IPS-15b (cell line): ENCODE data around the gene XIRP1.
"Not testable (repeated sequence)": the region's sequence is repeated elsewhere in the genome, so short reads cannot be mapped to it uniquely, and the experiment has no call there.

Source experiments
- H3K27me3 ChIP-seq: one replicate; pipeline ENCODE4 v1.6.1; 2013; ENCODE audit warnings: low read length; ENCODE audit not compliant: control insufficient read depth, insufficient read depth
- H3K36me3 ChIP-seq: one replicate; pipeline ENCODE4 v1.6.1; 2013; ENCODE audit warnings: low read length; ENCODE audit not compliant: control insufficient read depth, insufficient read depth
- H3K4me1 ChIP-seq: one replicate; pipeline ENCODE4 v1.6.1; 2013; ENCODE audit warnings: mild to moderate bottlenecking, low read length; ENCODE audit not compliant: control insufficient read depth, insufficient read depth
- H3K4me3 ChIP-seq: one replicate; pipeline ENCODE4 v1.5.1; 2013; ENCODE audit warnings: low read depth, low read length
- H3K9ac ChIP-seq: one replicate; pipeline ENCODE4 v1.6.1; 2013; ENCODE audit warnings: low read depth, mild to moderate bottlenecking, low read length
- H3K9me3 ChIP-seq: one replicate; pipeline ENCODE4 v1.6.1; 2013; ENCODE audit warnings: mild to moderate bottlenecking, low read length; ENCODE audit not compliant: control insufficient read depth, insufficient read depth

Gene XIRP1, protein sequence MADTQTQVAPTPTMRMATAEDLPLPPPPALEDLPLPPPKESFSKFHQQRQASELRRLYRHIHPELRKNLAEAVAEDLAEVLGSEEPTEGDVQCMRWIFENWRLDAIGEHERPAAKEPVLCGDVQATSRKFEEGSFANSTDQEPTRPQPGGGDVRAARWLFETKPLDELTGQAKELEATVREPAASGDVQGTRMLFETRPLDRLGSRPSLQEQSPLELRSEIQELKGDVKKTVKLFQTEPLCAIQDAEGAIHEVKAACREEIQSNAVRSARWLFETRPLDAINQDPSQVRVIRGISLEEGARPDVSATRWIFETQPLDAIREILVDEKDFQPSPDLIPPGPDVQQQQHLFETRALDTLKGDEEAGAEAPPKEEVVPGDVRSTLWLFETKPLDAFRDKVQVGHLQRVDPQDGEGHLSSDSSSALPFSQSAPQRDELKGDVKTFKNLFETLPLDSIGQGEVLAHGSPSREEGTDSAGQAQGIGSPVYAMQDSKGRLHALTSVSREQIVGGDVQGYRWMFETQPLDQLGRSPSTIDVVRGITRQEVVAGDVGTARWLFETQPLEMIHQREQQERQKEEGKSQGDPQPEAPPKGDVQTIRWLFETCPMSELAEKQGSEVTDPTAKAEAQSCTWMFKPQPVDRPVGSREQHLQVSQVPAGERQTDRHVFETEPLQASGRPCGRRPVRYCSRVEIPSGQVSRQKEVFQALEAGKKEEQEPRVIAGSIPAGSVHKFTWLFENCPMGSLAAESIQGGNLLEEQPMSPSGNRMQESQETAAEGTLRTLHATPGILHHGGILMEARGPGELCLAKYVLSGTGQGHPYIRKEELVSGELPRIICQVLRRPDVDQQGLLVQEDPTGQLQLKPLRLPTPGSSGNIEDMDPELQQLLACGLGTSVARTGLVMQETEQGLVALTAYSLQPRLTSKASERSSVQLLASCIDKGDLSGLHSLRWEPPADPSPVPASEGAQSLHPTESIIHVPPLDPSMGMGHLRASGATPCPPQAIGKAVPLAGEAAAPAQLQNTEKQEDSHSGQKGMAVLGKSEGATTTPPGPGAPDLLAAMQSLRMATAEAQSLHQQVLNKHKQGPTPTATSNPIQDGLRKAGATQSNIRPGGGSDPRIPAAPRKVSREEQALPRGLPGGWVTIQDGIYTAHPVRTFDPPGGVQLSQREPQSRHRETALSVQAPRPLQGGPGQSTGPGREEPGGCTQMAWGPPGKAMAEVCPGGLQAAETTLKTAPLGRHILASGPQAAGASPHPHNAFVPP (N-terminal part only)

DNA sequence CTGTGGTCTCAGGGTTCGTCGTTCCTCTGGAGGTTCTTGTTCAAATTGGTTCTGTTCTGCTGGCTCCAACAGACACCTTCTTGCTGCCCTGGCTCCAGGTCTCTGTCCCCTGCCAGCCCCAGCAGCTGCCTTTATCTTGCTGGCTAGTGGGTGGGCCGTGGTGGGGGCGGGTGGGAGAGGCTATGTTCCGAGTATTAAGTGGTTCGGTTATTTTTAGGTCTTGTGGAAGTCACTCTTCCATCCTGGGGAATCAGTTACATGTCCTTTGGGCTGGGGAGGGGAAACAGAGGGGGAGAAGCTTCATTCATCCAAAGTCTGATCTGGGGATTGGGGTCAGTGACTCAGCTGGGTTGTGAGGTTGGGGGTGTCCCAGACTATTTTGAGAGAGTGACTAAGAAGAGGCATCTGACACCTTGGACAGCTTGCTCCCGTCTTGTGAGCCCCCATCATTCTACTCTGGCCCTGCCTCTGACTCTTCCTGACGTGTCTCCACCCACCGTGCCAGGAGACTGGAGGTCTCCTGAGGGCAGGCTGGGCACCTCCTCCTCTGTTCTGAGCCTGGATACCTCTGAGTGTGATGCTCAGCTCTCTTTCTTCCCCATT, at the start of gene XIRP1:
Gene XIRP1, minus strand, starts transcription at position 106 of the 603 bp plus-strand sequence. CDS start 3,150 bp downstream, outside the sequence.
- no peak within 1 kb of the TSS for H3K4me3 ChIP-seq
- H3K9me3 ChIP-seq = no peaks in the 10 kb centered on the region
- no peaks in the 10 kb centered on the region for H3K27me3 ChIP-seq
- H3K4me1 ChIP-seq = peaks cover 2% of the 10 kb centered on the region
- no peaks in the 10 kb centered on the region for H3K36me3 ChIP-seq
- H3K9ac ChIP-seq = no peak within 1 kb of the TSS

DNA sequence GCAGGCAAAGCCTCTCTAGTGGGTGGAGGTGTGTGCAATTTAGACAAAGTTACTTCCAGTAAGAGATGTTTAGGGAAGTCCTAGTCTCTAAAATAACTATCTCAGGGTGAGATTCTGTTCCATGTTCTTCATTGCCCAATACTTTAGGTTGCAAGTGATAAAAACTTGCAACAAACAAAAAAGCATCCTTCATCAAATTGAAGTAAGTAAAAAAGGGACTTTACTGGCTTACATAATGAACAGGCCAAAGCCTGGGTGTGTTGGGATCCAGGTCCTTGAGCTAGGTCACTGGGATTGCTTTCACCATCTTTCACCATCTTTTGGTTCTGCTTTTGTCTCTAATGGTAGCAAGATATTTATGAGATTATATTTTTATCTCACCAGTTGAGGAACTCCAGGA, 49.2 kb upstream of the XIRP1 start:
- Histone ChIP-seq H3K9ac (no peak overlapping the region), H3K4me1 (no peaks in the 10 kb centered on the region), H3K27me3 (no peaks in the 10 kb centered on the region)

DNA sequence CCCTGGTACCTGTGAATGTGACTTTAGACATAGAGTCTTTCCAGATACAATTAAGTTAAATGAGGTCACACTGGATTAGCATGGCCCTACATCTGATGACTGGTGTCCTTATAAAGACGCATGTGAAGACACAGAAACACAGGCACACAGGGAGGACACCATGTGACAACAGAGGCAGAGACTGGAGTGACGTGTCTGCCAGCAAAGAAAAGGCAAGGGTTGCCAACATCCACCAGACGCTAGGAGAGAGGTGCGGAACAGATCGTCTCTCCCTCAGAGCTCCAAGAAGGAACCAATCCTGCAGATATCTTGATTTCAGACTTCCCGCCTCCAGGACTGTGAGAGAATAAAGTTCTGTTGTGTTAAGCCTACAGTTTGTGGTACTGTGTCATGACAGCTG, 44.6 kb upstream of the XIRP1 start:
- no peaks in the 10 kb centered on the region for H3K9me3 ChIP-seq
- H3K4me3 ChIP-seq = no peak overlapping the region
- no peak overlapping the region for H3K9ac ChIP-seq
- no peaks in the 10 kb centered on the region for H3K4me1 ChIP-seq
- H3K36me3 ChIP-seq = no peaks in the 10 kb centered on the region
- no peaks in the 10 kb centered on the region for H3K27me3 ChIP-seq

More for the DNA sequence above, 49.2 kb upstream of the XIRP1 start:
- no peaks in the 10 kb centered on the region for H3K36me3 ChIP-seq
- no peak overlapping the region for H3K4me3 ChIP-seq
- H3K9me3 ChIP-seq = no peaks in the 10 kb centered on the region

DNA sequence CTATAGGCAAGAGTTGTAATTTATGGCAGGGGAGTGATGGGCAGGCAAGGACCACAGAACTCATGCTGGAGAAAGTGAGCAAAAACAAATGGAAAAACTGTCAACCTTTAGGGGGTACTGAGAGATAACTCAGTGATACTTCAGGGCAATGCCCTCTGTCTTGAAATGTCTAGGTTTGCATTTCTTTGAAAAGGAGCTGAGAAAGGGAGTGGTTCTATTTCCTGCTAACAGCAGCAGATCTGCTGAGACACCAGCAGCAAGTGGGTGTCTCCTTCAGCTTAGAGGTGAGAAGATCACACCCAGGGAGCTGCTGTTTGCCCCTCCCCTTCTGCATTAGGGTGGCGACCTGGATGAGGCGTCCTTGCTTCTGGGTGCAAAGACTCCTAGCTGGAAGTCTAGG, 42.3 kb upstream of the XIRP1 start:
- Histone ChIP-seq H3K27me3 (no peaks in the 10 kb centered on the region), H3K9ac (no peak overlapping the region), H3K9me3 (no peaks in the 10 kb centered on the region), H3K4me1 (no peaks in the 10 kb centered on the region), H3K36me3 (no peaks in the 10 kb centered on the region), H3K4me3 (no peak overlapping the region)

DNA sequence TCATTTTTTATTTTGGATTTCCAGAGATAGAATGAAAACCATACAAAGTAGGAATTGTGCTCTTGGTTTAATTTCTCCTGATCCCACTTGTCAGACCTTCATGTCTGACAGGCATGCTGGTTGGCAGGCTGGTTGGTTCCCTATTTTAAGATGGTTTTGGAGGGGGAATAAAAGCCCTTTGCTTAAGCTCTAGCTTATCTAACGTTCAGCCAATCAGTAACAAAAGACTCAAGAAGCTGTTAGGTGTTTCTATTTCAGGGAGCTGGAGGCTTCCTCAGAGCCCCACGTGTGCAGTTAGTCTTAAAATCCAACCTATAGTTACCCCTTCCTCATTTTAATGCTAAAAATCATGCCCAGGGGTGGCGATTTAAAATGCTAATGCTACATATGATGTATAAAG, 40.5 kb upstream of the XIRP1 start:
- Histone ChIP-seq H3K4me1 (no peaks in the 10 kb centered on the region), H3K36me3 (no peaks in the 10 kb centered on the region), H3K9me3 (no peaks in the 10 kb centered on the region), H3K9ac (no peak overlapping the region), H3K4me3 (no peak overlapping the region), H3K27me3 (no peaks in the 10 kb centered on the region)

DNA sequence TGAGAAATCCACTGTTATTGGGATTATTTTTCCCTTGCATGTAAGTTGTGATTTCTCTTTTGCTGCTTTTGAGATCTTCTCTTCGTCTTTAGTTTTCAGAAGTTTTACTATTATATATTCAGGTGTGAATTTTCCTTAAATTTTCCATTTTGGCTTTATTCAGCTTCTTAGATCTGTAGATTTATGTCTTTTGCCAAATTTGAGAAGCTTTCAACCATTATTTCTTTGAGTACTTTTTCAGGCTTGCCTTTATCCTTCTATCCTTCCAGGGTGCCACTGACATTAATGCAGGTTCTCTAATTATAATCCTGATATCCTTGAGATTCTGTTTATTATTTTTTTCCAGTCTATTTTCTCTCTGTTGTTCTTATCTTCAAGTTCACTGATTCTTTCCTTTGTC, 38.1 kb upstream of the XIRP1 start:
- no peaks in the 10 kb centered on the region for H3K27me3 ChIP-seq
- no peak overlapping the region for H3K4me3 ChIP-seq
- H3K4me1 ChIP-seq = no peaks in the 10 kb centered on the region
- H3K36me3 ChIP-seq = no peaks in the 10 kb centered on the region
- no peaks in the 10 kb centered on the region for H3K9me3 ChIP-seq
- no peak overlapping the region for H3K9ac ChIP-seq

DNA sequence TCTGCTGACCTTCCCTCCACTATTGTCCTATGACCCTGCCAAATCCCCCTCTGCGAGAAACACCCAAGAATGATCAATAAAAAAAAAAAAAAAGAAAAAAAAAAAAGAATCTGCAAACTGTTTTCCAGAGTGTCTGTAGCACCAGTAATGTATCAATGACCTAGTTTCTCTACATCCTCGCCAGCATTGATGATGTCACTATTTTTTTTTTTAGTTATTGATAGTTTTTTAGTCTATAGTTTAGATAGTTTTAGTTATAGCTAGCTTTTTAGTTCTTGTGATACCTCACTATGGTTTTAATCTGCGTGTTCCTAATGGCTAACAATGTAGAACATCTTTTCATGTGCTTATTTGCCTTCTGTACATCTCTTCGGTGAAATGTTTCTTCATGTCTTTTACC, 36.1 kb upstream of the XIRP1 start:
- Histone ChIP-seq H3K27me3 (no peaks in the 10 kb centered on the region), H3K4me1 (no peaks in the 10 kb centered on the region), H3K36me3 (no peaks in the 10 kb centered on the region), H3K9me3 (no peaks in the 10 kb centered on the region), H3K4me3 (no peak overlapping the region), H3K9ac (no peak overlapping the region)

DNA sequence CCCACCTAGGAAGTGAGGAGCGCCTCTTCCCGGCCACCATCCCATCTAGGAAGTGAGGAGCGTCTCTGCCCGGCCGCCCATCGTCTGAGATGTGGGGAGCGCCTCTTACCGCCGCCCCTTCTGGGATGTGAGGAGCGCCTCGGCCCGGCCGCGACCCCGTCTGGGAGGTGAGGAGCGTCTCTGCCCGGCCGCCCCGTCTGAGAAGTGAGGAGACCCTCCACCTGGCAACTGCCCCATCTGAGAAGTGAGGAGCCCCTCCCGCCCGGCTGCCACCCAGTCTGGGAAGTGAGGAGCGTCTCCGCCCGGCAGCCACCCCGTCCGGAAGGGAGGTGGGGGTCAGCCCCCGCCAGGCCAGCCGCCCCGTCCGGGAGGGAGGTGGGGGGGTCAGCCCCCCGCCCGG, 35.2 kb upstream of the XIRP1 start:
- not testable (repeated sequence) for H3K9ac ChIP-seq, H3K4me3 ChIP-seq

DNA sequence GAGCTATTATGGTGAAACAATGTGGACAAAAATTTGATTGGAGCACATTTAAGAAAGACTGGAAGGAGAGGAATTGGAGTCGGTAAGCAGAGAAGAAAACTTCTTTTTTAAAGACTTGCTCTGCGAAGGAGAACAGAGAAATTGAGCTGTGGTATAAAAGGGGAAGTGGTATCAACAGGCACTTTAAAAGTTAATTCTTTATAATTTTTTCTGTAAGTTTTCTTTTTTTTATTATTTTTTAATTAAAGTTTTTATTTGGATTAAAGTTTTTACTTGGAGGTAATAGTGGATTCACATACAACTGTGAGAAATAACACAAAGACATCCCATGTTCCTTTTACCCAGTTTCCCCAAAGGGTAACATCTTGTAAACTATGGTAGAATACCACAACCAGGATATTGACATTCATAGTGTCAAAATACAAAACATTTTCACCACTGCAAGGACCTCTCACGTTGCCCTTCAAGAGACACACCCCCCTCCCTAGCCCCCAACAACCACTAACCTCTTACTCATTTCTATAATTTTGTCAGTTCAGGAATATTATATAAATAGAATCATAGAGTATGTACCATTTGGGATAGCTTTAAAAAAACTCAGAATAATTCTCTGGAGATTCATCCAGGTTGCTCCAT, 33.8 kb upstream of the XIRP1 start:
- no peaks in the 10 kb centered on the region for H3K36me3 ChIP-seq
- H3K27me3 ChIP-seq = no peaks in the 10 kb centered on the region
- no peaks in the 10 kb centered on the region for H3K4me1 ChIP-seq
- H3K9me3 ChIP-seq = no peaks in the 10 kb centered on the region
- H3K4me3 ChIP-seq = no peak overlapping the region
- H3K9ac ChIP-seq = no peak overlapping the region

More for the DNA sequence above, 35.2 kb upstream of the XIRP1 start:
- not testable (repeated sequence) for H3K4me1 ChIP-seq, H3K36me3 ChIP-seq, H3K9me3 ChIP-seq, H3K27me3 ChIP-seq

DNA sequence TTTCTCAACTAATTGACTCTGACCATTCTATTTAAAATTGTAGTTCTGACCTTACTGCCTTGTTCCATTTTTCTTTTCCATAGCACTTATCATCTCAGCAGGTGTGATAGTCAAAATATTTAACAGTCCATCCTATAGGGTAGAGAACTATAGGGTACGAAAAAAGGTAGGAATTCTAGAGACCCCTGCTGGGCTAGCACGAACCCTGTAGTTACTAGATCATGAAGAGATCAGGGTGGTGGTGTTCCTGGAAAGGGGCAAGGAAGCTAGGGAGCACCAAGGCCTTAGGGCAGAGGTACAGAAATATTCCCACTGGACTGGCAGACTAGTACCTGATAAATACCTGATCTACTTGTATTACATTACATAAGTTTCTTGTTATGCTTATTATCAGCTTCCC, 31.9 kb upstream of the XIRP1 start:
- Histone ChIP-seq H3K4me3 (no peak overlapping the region), H3K4me1 (no peaks in the 10 kb centered on the region), H3K9me3 (no peaks in the 10 kb centered on the region), H3K9ac (no peak overlapping the region), H3K27me3 (no peaks in the 10 kb centered on the region), H3K36me3 (no peaks in the 10 kb centered on the region)

DNA sequence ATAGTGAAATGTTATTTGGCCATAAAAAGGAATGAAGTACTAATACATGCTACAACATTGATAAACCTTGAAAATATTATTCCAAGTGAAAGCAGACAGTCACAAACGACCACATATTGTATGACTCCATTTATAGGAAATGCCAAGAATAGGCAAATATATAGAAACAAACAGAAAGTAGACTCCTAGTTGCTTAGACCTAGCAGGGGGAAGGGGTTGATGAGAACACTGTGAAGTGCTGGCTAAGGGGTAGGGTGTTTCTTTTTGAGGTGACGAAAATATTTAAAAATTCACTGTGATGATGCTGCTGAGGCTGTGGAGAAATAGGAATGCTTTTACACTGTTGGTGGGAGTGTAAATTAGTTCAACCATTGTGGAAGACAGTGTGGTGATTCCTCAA, 30.5 kb upstream of the XIRP1 start:
- no peaks in the 10 kb centered on the region for H3K9me3 ChIP-seq
- H3K27me3 ChIP-seq = no peaks in the 10 kb centered on the region
- no peaks in the 10 kb centered on the region for H3K36me3 ChIP-seq
- no peak overlapping the region for H3K9ac ChIP-seq
- no peak overlapping the region for H3K4me3 ChIP-seq
- no peaks in the 10 kb centered on the region for H3K4me1 ChIP-seq
